OCI-LY3 (cell line): ENCODE results near the gene CIAO1.

ENCODE experiments used
- CTCF ChIP-seq: fragments of 200-600, 300-600 bp; sonication (generic); IDR thresholded peaks from 2 replicates; pipeline ENCODE4 v1.5.1; 2014; ENCODE audit warnings: antibody characterized with exemption, low read length, low read depth
- EZH2phosphoT487 ChIP-seq: fragments of 200-600 bp; shearing (Covaris generic); IDR thresholded peaks from 2 replicates; pipeline ENCODE4 v1.6.1; 2018; ENCODE audit warnings: antibody characterized with exemption, mixed run types, low read depth

DNA sequence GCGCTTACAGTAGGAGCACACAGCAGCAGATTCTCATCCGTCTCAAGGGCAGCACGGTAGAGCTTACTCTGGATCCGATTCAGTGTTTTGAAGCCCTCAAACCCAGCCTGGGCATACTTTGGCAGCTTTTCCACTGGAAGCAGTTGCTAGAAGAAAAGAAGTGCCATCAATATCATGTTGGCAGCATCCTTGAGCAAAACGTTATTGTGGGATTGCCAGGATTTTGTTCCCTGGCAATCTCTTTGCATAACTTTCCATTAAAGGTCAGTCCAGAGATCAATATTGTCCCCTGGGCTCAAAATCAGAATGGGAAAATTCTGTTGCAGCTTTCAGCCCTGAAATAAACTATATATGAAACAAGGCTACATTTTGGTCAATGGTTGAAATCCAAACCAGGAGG lies 30.9 kb downstream of the CIAO1 start:
- no peak for TF ChIP-seq CTCF
- TF ChIP-seq EZH2phosphoT487 = no peak
